ENCODE measurements around the gene ANKUB1. TPM values are rescaled to one million over a fixed set of nuclear protein-coding genes. Genes with fewer than 3 reads are reported as not detected.

The ANKUB1 gene
- polyA plus RNA-seq, 1 donor from 2014 or later = not detected

- H3K27me3 ChIP-seq (ENCODE audit: insufficient read depth, low read depth, low read length) = no peaks in the 10 kb centered on the region
- H3K9me2 ChIP-seq (ENCODE audit: insufficient read depth, low read length) = no peaks in the 10 kb centered on the region
- no peak overlapping the region for H3K4me2 ChIP-seq (ENCODE audit: low read length)
- H3K4me3 ChIP-seq (ENCODE audit: low read length) = no peak overlapping the region
- H4K20me1 ChIP-seq (ENCODE audit: insufficient read depth) = no peaks in the 10 kb centered on the region
- H3K9ac ChIP-seq (ENCODE audit: low read length) = no peak overlapping the region
- H3F3A ChIP-seq (ENCODE audit: insufficient read depth, low read length, poor library complexity, severe bottlenecking) = no peaks in the 10 kb centered on the region
- TF ChIP-seq EZH2 (IDR thresholded peaks at IDR 0.05; ENCODE audit: borderline replicate concordance, insufficient read depth, low read length, poor library complexity, severe bottlenecking) (no peak), MXI1 (conservative IDR thresholded peaks at IDR 0.05; ENCODE audit: poor library complexity, severe bottlenecking) (no peak), RAD21 (conservative IDR thresholded peaks at IDR 0.05) (no peak), REST (IDR thresholded peaks at IDR 0.05; ENCODE audit: borderline replicate concordance) (no peak), POLR2AphosphoS5 (IDR thresholded peaks at IDR 0.05) (no peak), CTCF (IDR thresholded peaks at IDR 0.05; ENCODE audit: poor library complexity, severe bottlenecking) (no peak), TAF1 (IDR thresholded peaks at IDR 0.05; ENCODE audit: low read depth) (no peak), EP300 (conservative IDR thresholded peaks at IDR 0.05; ENCODE audit: poor library complexity, severe bottlenecking) (no peak)
- H3K9me3 ChIP-seq (ENCODE audit: low read length) = no peaks in the 10 kb centered on the region
- no peaks in the 10 kb centered on the region for H3K36me3 ChIP-seq (ENCODE audit: insufficient read depth, low read length)
- no peak overlapping the region for H2AFZ ChIP-seq (ENCODE audit: low read depth, low read length)
- H3K27ac ChIP-seq (ENCODE audit: low read length) = no peak overlapping the region
- H3K79me2 ChIP-seq (replicated peaks; ENCODE audit: insufficient read depth, low read length) = no peaks in the 10 kb centered on the region
Measured at GRCh38 chr3:149772861-149773260, 19.5 kb downstream of the ANKUB1 start.

- H3K9me3 ChIP-seq (ENCODE audit: low read length) = no peaks in the 10 kb centered on the region
- no peaks in the 10 kb centered on the region for H3K27me3 ChIP-seq (ENCODE audit: insufficient read depth, low read depth, low read length)
- no peaks in the 10 kb centered on the region for H4K20me1 ChIP-seq (ENCODE audit: insufficient read depth)
- H3K4me3 ChIP-seq (ENCODE audit: low read length) = no peak overlapping the region
- H2AFZ ChIP-seq (ENCODE audit: low read depth, low read length) = no peak overlapping the region
- H3K79me2 ChIP-seq (replicated peaks; ENCODE audit: insufficient read depth, low read length) = no peaks in the 10 kb centered on the region
- H3K4me2 ChIP-seq (ENCODE audit: low read length) = no peak overlapping the region
- TF ChIP-seq CTCF (IDR thresholded peaks at IDR 0.05; ENCODE audit: poor library complexity, severe bottlenecking) = peak; percentile 48
- TF ChIP-seq REST (IDR thresholded peaks at IDR 0.05; ENCODE audit: borderline replicate concordance) = no peak
- no peak for TF ChIP-seq MXI1 (conservative IDR thresholded peaks at IDR 0.05; ENCODE audit: poor library complexity, severe bottlenecking)
- peak; percentile 18 for TF ChIP-seq SMC3 (conservative IDR thresholded peaks at IDR 0.05; ENCODE audit: poor library complexity)
- no peak for TF ChIP-seq EZH2 (IDR thresholded peaks at IDR 0.05; ENCODE audit: borderline replicate concordance, insufficient read depth, low read length, poor library complexity, severe bottlenecking)
- no peak for TF ChIP-seq EP300 (conservative IDR thresholded peaks at IDR 0.05; ENCODE audit: poor library complexity, severe bottlenecking)
- TF ChIP-seq TAF1 (IDR thresholded peaks at IDR 0.05; ENCODE audit: low read depth) = no peak
- no peak for TF ChIP-seq POLR2AphosphoS5 (IDR thresholded peaks at IDR 0.05)
- no peak for TF ChIP-seq RAD21 (conservative IDR thresholded peaks at IDR 0.05)
- no peaks in the 10 kb centered on the region for H3K36me3 ChIP-seq (ENCODE audit: insufficient read depth, low read length)
- no peak overlapping the region for H3K9ac ChIP-seq (ENCODE audit: low read length)
- no peaks in the 10 kb centered on the region for H3K9me2 ChIP-seq (ENCODE audit: insufficient read depth, low read length)
- H3K27ac ChIP-seq (ENCODE audit: low read length) = no peak overlapping the region
- H3F3A ChIP-seq (ENCODE audit: insufficient read depth, low read length, poor library complexity, severe bottlenecking) = no peaks in the 10 kb centered on the region
Measured at GRCh38 chr3:149771652-149772271, 20.6 kb downstream of the ANKUB1 start.
